ENCODE measurements around the gene PAPPA.

- no peak for TF ChIP-seq CTCF (IDR thresholded peaks at IDR 0.05)
- no peak for TF ChIP-seq POLR2AphosphoS5 (IDR thresholded peaks at IDR 0.05)
Observed at GRCh38 chr9:116238776-116239340, 85.3 kb downstream of the PAPPA start.
